Lower leg skin (tissue), 3 donors: ENCODE measurements around the gene DBX1.

Source experiments
- POLR2A ChIP-seq, 2 donors: fragments of 450-650 bp; IDR thresholded peaks; one replicate each; pipeline ENCODE4 v1.6.1; 2016 to 2017; ENCODE audit warnings: antibody characterized with exemption in 2 of 2, mild to moderate bottlenecking in 1 of 2, moderate library complexity in 1 of 2
- TF ChIP-seq, protein P1 (sequence below), 3 donors: fragments of 450-650 bp; IDR thresholded peaks; one replicate each; pipeline ENCODE4 v1.5.1; 2016; ENCODE audit warnings: antibody characterized with exemption in 3 of 3, mild to moderate bottlenecking in 3 of 3, moderate library complexity in 2 of 3

DNA sequence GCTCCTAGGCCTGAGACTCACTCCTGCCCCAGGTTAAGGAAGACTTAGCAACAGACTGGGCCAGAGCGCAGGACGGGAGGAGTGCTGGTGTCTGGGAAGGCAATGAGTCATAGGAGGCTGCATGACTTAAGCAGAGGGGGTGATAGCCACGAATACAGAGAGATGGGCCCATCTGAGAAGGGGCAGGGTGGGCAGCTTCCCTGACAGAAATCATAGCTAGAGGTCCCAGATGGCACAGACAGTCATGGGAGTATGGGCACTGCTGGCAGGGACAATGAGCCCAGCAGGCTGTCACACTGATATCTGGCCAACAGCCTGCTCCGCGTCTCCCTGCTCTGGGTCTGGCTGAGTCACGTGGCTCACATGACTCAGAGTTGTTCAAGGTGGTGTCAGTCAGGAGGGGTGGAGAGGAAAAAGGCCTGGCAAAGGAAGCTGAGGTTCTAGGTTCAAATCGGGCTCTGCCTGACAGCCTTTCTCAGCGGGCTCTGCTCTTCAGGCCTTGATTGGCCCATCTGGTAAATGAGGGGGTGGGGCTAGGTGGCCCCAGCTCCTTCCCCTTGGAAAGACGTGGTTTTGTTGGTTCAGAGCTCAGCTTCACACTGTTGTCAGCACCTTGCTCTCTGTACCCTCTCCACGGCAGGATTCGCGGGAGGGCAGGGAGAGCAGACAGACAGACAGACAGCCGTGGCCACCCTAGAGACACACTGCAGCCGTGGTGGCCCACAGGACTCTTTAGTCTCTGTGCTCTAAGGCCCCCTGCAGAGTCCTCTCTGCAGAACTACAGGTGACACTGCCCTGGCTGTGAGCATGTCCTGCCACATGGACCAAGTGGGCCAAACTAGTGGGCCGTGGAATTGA lies 47.8 kb downstream of the DBX1 start:
- TF ChIP-seq, protein P1, sequence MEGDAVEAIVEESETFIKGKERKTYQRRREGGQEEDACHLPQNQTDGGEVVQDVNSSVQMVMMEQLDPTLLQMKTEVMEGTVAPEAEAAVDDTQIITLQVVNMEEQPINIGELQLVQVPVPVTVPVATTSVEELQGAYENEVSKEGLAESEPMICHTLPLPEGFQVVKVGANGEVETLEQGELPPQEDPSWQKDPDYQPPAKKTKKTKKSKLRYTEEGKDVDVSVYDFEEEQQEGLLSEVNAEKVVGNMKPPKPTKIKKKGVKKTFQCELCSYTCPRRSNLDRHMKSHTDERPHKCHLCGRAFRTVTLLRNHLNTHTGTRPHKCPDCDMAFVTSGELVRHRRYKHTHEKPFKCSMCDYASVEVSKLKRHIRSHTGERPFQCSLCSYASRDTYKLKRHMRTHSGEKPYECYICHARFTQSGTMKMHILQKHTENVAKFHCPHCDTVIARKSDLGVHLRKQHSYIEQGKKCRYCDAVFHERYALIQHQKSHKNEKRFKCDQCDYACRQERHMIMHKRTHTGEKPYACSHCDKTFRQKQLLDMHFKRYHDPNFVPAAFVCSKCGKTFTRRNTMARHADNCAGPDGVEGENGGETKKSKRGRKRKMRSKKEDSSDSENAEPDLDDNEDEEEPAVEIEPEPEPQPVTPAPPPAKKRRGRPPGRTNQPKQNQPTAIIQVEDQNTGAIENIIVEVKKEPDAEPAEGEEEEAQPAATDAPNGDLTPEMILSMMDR (IDR thresholded peaks at IDR 0.05) = no peak
- no peak for TF ChIP-seq POLR2A (IDR thresholded peaks at IDR 0.05)
